ENCODE data around the gene PLCL2.

Gene PLCL2

GRCh38 chr3:17133632-17134545 lies 249.1 kb downstream of the PLCL2 start:
- Histone ChIP-seq H3K4me2 (ENCODE audit: low read length) (no peak overlapping the region), H3K4me3 (ENCODE audit: low read length) (no peak overlapping the region), H3K36me3 (replicated peaks; ENCODE audit: low read depth, low read length) (no peaks in the 10 kb centered on the region), H3K9me3 (ENCODE audit: insufficient read depth, low read length) (no peaks in the 10 kb centered on the region), H3K9ac (ENCODE audit: low read length) (no peak overlapping the region), H3K27me3 (ENCODE audit: low read depth, low read length) (0 out of 2 replicates have a peak, but pooled peaks cover 3% of the 10 kb centered on the region), H2AFZ (ENCODE audit: low read depth, low read length) (no peak overlapping the region), H3K79me2 (ENCODE audit: low read length) (no peaks in the 10 kb centered on the region), H3K27ac (ENCODE audit: low read length) (no peak overlapping the region), H4K20me1 (ENCODE audit: insufficient read depth, low read length) (no peaks in the 10 kb centered on the region), H3K4me1 (ENCODE audit: low read length) (no peaks in the 10 kb centered on the region)
- no peak for TF ChIP-seq EZH2phosphoT487 (IDR thresholded peaks at IDR 0.05; ENCODE audit: low read depth)
- no peak for TF ChIP-seq CTCF (IDR thresholded peaks at IDR 0.05; ENCODE audit: low read depth, low read length)

- no peak overlapping the region for H3K27ac ChIP-seq (ENCODE audit: low read length)
- H3K4me3 ChIP-seq (ENCODE audit: low read length) = no peak overlapping the region
- H4K20me1 ChIP-seq (ENCODE audit: insufficient read depth, low read length) = no peaks in the 10 kb centered on the region
- no peak overlapping the region for H3K9ac ChIP-seq (ENCODE audit: low read length)
- peaks cover 3% of the 10 kb centered on the region; the same call in 1 of the 2 replicates for H3K27me3 ChIP-seq (ENCODE audit: low read depth, low read length)
- H2AFZ ChIP-seq (ENCODE audit: low read depth, low read length) = no peak overlapping the region
- no peak overlapping the region for H3K4me2 ChIP-seq (ENCODE audit: low read length)
- no peaks in the 10 kb centered on the region for H3K4me1 ChIP-seq (ENCODE audit: low read length)
- H3K9me3 ChIP-seq (ENCODE audit: insufficient read depth, low read length) = no peaks in the 10 kb centered on the region
- TF ChIP-seq EZH2phosphoT487 (IDR thresholded peaks at IDR 0.05; ENCODE audit: low read depth) (no peak), CTCF (IDR thresholded peaks at IDR 0.05; ENCODE audit: low read depth, low read length) (no peak)
- no peaks in the 10 kb centered on the region for H3K36me3 ChIP-seq (replicated peaks; ENCODE audit: low read depth, low read length)
- H3K79me2 ChIP-seq (ENCODE audit: low read length) = no peaks in the 10 kb centered on the region
These were observed 250.9 kb downstream of the PLCL2 start for GRCh38 chr3:17135696-17136095.

GRCh38 chr3:17136136-17136721 lies 251.5 kb downstream of the PLCL2 start:
- Histone ChIP-seq H3K4me3 (ENCODE audit: low read length) (no peak overlapping the region), H3K4me1 (ENCODE audit: low read length) (no peaks in the 10 kb centered on the region), H3K9me3 (ENCODE audit: insufficient read depth, low read length) (no peaks in the 10 kb centered on the region), H3K9ac (ENCODE audit: low read length) (no peak overlapping the region), H3K27me3 (ENCODE audit: low read depth, low read length) (peaks cover 3% of the 10 kb centered on the region; the same call in 1 of the 2 replicates), H4K20me1 (ENCODE audit: insufficient read depth, low read length) (no peaks in the 10 kb centered on the region), H3K4me2 (ENCODE audit: low read length) (no peak overlapping the region), H2AFZ (ENCODE audit: low read depth, low read length) (no peak overlapping the region), H3K79me2 (ENCODE audit: low read length) (no peaks in the 10 kb centered on the region), H3K27ac (ENCODE audit: low read length) (no peak overlapping the region), H3K36me3 (replicated peaks; ENCODE audit: low read depth, low read length) (no peaks in the 10 kb centered on the region)
- TF ChIP-seq EZH2phosphoT487 (IDR thresholded peaks at IDR 0.05; ENCODE audit: low read depth) = no peak
- no peak for TF ChIP-seq CTCF (IDR thresholded peaks at IDR 0.05; ENCODE audit: low read depth, low read length)

GRCh38 chr3:17137321-17137826 lies 252.6 kb downstream of the PLCL2 start:
- no peak overlapping the region for H3K27ac ChIP-seq (ENCODE audit: low read length)
- H3K4me3 ChIP-seq (ENCODE audit: low read length) = no peak overlapping the region
- H3K4me2 ChIP-seq (ENCODE audit: low read length) = no peak overlapping the region
- no peaks in the 10 kb centered on the region for H3K9me3 ChIP-seq (ENCODE audit: insufficient read depth, low read length)
- no peaks in the 10 kb centered on the region for H3K79me2 ChIP-seq (ENCODE audit: low read length)
- no peak overlapping the region for H2AFZ ChIP-seq (ENCODE audit: low read depth, low read length)
- TF ChIP-seq CTCF (IDR thresholded peaks at IDR 0.05; ENCODE audit: low read depth, low read length) = no peak
- TF ChIP-seq EZH2phosphoT487 (IDR thresholded peaks at IDR 0.05; ENCODE audit: low read depth) = no peak
- no peaks in the 10 kb centered on the region for H4K20me1 ChIP-seq (ENCODE audit: insufficient read depth, low read length)
- no peaks in the 10 kb centered on the region for H3K36me3 ChIP-seq (replicated peaks; ENCODE audit: low read depth, low read length)
- H3K27me3 ChIP-seq (ENCODE audit: low read depth, low read length) = peaks cover 3% of the 10 kb centered on the region; the same call in 1 of the 2 replicates
- H3K9ac ChIP-seq (ENCODE audit: low read length) = no peak overlapping the region
- H3K4me1 ChIP-seq (ENCODE audit: low read length) = no peaks in the 10 kb centered on the region
